GM12865 (cell line): ENCODE measurements around the gene GOLGA3.
"Not testable (repeated sequence)": the region's sequence is repeated elsewhere in the genome, so short reads cannot be mapped to it uniquely, and the experiment has no call there.

Source experiments
- DNase-seq: peaks from one replicate; pipeline ENCODE4 v3.0.0; 2010; ENCODE audit warnings: low read depth
- H3K4me3 ChIP-seq: 2 replicates; pipeline ENCODE4 v1.5.1; 2011; ENCODE audit warnings: mild to moderate bottlenecking, low read depth, low read length, control low read depth
- CTCF ChIP-seq: IDR thresholded peaks from 2 replicates; pipeline ENCODE4 v1.5.1; 2011; ENCODE audit warnings: low read length, control low read depth, low read depth, inconsistent platforms; ENCODE audit not compliant: insufficient read depth; ENCODE audit errors: missing control alignments

The GOLGA3 gene

GRCh38 chr12:132828706-132829534 lies at the start of gene GOLGA3:
Gene GOLGA3, minus strand, starts transcription at chr12:132828869. Its CDS starts 6,741 bp downstream, at chr12:132822128.
- peak; percentile 98 for DNase-seq
- TF ChIP-seq CTCF: no peak
- H3K4me3 ChIP-seq: peak within 1 kb of the TSS; percentile 97

GRCh38 chr12:132874620-132875019 lies 46.0 kb upstream of the GOLGA3 start:
- DNase-seq, H3K4me3 ChIP-seq: not testable (repeated sequence)

- TF ChIP-seq CTCF: no peak
- no peak overlapping the region for H3K4me3 ChIP-seq
- no peak for DNase-seq
These were observed 45.5 kb upstream of the GOLGA3 start for GRCh38 chr12:132874175-132874574.

GRCh38 chr12:132873724-132874123 lies 45.1 kb upstream of the GOLGA3 start:
- H3K4me3 ChIP-seq: no peak overlapping the region
- no peak for TF ChIP-seq CTCF
- DNase-seq: no peak

- no peak overlapping the region for H3K4me3 ChIP-seq
- DNase-seq: no peak
- TF ChIP-seq CTCF: no peak
These were observed 44.3 kb upstream of the GOLGA3 start for GRCh38 chr12:132872975-132873421.

- no peak for DNase-seq
- no peak overlapping the region for H3K4me3 ChIP-seq
- no peak for TF ChIP-seq CTCF
These were observed 43.6 kb upstream of the GOLGA3 start for GRCh38 chr12:132872073-132872855.

- no peak for DNase-seq
- H3K4me3 ChIP-seq: no peak overlapping the region
These were observed 40.9 kb upstream of the GOLGA3 start for GRCh38 chr12:132869551-132869950.

More at GRCh38 chr12:132869551-132869950, 40.9 kb upstream of the GOLGA3 start:
- no peak for TF ChIP-seq CTCF
